H9 (cell line): Measurements from ENCODE around the gene GALNT17. TPM values are rescaled to one million over a fixed set of nuclear protein-coding genes. Genes with fewer than 3 reads are reported as not detected.

ENCODE experiments used
- DNase-seq: peaks from one replicate; pipeline ENCODE4 v3.0.0-alpha.2; 2017
- H2AFZ ChIP-seq: one replicate; pipeline ENCODE4 v1.6.1; 2013; ENCODE audit warnings: mild to moderate bottlenecking, low read length, control low read depth, moderate library complexity
- H2AK5ac ChIP-seq: 2 replicates; pipeline ENCODE4 v1.6.1; 2013; ENCODE audit warnings: low read length, control low read depth, mixed read lengths; ENCODE audit not compliant: insufficient read length
- H2BK120ac ChIP-seq: one replicate; pipeline ENCODE4 v1.6.1; 2013; ENCODE audit warnings: low read depth, mild to moderate bottlenecking, low read length, control low read depth, inconsistent platforms; ENCODE audit not compliant: poor library complexity, severe bottlenecking
- H2BK12ac ChIP-seq: 2 replicates; pipeline ENCODE4 v1.6.1; 2013; ENCODE audit warnings: low read length, control low read depth, mixed read lengths, low read depth; ENCODE audit not compliant: insufficient read length
- H2BK15ac ChIP-seq: 2 replicates; pipeline ENCODE4 v1.6.1; 2013; ENCODE audit warnings: low read depth, low read length, control low read depth
- H2BK20ac ChIP-seq: one replicate; pipeline ENCODE4 v1.6.1; 2013; ENCODE audit warnings: low read depth, mild to moderate bottlenecking, low read length, control low read depth, inconsistent platforms; ENCODE audit not compliant: poor library complexity, severe bottlenecking
- H2BK5ac ChIP-seq: 2 replicates; pipeline ENCODE4 v1.6.1; 2013; ENCODE audit warnings: low read length, control low read depth, mixed read lengths; ENCODE audit not compliant: insufficient read length
- H3K14ac ChIP-seq: 2 replicates; pipeline ENCODE4 v1.6.1; 2013; ENCODE audit warnings: low read length, control low read depth; ENCODE audit not compliant: insufficient read depth
- H3K18ac ChIP-seq: 2 replicates; pipeline ENCODE4 v1.6.1; 2013; ENCODE audit warnings: low read depth, mild to moderate bottlenecking, mixed read lengths, low read length, control low read depth; ENCODE audit not compliant: insufficient read length
- H3K23ac ChIP-seq: 2 replicates; pipeline ENCODE4 v1.6.1; 2013; ENCODE audit warnings: low read length, control low read depth, mixed read lengths, low read depth; ENCODE audit not compliant: insufficient read length
- H3K23me2 ChIP-seq: 2 replicates; pipeline ENCODE4 v1.6.1; 2013; ENCODE audit warnings: low read depth, mild to moderate bottlenecking, mixed read lengths, low read length, control low read depth; ENCODE audit not compliant: insufficient read length, poor library complexity, severe bottlenecking
- H3K27ac ChIP-seq: 2 replicates; pipeline ENCODE4 v1.5.1; 2013; ENCODE audit warnings: low read length, control low read depth, mixed read lengths, low read depth; ENCODE audit not compliant: insufficient read length
- H3K27me3 ChIP-seq: 2 replicates; pipeline ENCODE4 v1.6.1; 2013; ENCODE audit warnings: low read length, control low read depth, inconsistent platforms; ENCODE audit not compliant: insufficient read depth
- H3K4ac ChIP-seq: 2 replicates; pipeline ENCODE4 v1.6.1; 2013; ENCODE audit warnings: low read depth, mild to moderate bottlenecking, control low read depth, inconsistent platforms, low read length, moderate library complexity
- H3K4me1 ChIP-seq: 2 replicates; pipeline ENCODE4 v1.6.1; 2013; ENCODE audit warnings: low read length, control low read depth, inconsistent platforms; ENCODE audit not compliant: insufficient read depth
- H3K4me2 ChIP-seq: 2 replicates; pipeline ENCODE4 v1.6.1; 2013; ENCODE audit warnings: low read length, control low read depth, mixed read lengths; ENCODE audit not compliant: insufficient read length, insufficient read depth
- H3K56ac ChIP-seq: 2 replicates; pipeline ENCODE4 v1.6.1; 2013; ENCODE audit warnings: low read depth, mild to moderate bottlenecking, mixed read lengths, low read length, control low read depth; ENCODE audit not compliant: insufficient read length
- H3K79me1 ChIP-seq: 2 replicates; pipeline ENCODE4 v1.6.1; 2013; ENCODE audit warnings: low read depth, mild to moderate bottlenecking, moderate library complexity, low read length, control low read depth, inconsistent platforms; ENCODE audit not compliant: insufficient read depth, poor library complexity, severe bottlenecking
- H3K79me2 ChIP-seq: 2 replicates; pipeline ENCODE4 v1.6.1; 2013; ENCODE audit warnings: low read length, control low read depth, inconsistent platforms; ENCODE audit not compliant: insufficient read depth
- H3K9ac ChIP-seq: 2 replicates; pipeline ENCODE4 v1.6.1; 2013; ENCODE audit warnings: low read length, control low read depth, mixed read lengths; ENCODE audit not compliant: insufficient read length; ENCODE audit errors: extremely low read depth
- H3K9me3 ChIP-seq: one replicate; pipeline ENCODE4 v1.6.1; 2013; ENCODE audit warnings: low read depth, low read length, inconsistent platforms; ENCODE audit not compliant: control insufficient read depth
- H3T11ph ChIP-seq: one replicate; pipeline ENCODE4 v1.6.1; 2013; ENCODE audit warnings: mild to moderate bottlenecking, low read length, control low read depth, inconsistent platforms
- H4K20me1 ChIP-seq: one replicate; pipeline ENCODE4 v1.6.1; 2013; ENCODE audit not compliant: control insufficient read depth, insufficient read length, insufficient read depth
- H4K5ac ChIP-seq: 2 replicates; pipeline ENCODE4 v1.6.1; 2013; ENCODE audit warnings: low read depth, mild to moderate bottlenecking, mixed read lengths, low read length, control low read depth; ENCODE audit not compliant: insufficient read length
- H4K8ac ChIP-seq: replicated peaks from 2 replicates; pipeline ENCODE4 v1.6.1; 2013; ENCODE audit warnings: low read length, control low read depth, mixed read lengths, low read depth; ENCODE audit not compliant: insufficient read length
- H4K91ac ChIP-seq: 2 replicates; pipeline ENCODE4 v1.6.1; 2013; ENCODE audit warnings: low read depth, mild to moderate bottlenecking, moderate library complexity, mixed read lengths, low read length, control low read depth; ENCODE audit not compliant: insufficient read length
- H3K27ac Mint-ChIP-seq, 3 experiments: 2 replicates in 2 of 3; 3 replicates in 1 of 3; pipeline ENCODE4 v1.8.0; 2020 to 2021; ENCODE audit warnings: mixed read lengths in 3 of 3, mild to moderate bottlenecking in 1 of 3, moderate library complexity in 1 of 3
- H3K27me3 Mint-ChIP-seq: 2 replicates; pipeline ENCODE4 v1.8.0; 2021; ENCODE audit warnings: low read depth, mild to moderate bottlenecking, moderate library complexity, mixed read lengths
- H3K36me3 Mint-ChIP-seq, 3 experiments: 2 replicates in 2 of 3; 3 replicates in 1 of 3; pipeline ENCODE4 v1.8.0; 2020 to 2021; ENCODE audit warnings: low read depth in 3 of 3, mixed read lengths in 3 of 3; ENCODE audit not compliant: insufficient read depth in 1 of 3
- H3K4me1 Mint-ChIP-seq, 2 experiments: 2 replicates each; pipeline ENCODE4 v1.8.0; 2020; ENCODE audit warnings: mixed read lengths in 2 of 2
- H3K4me3 Mint-ChIP-seq, 2 experiments: 2 replicates in 1 of 2; 3 replicates in 1 of 2; pipeline ENCODE4 v1.8.0; 2020 to 2021; ENCODE audit warnings: mild to moderate bottlenecking in 2 of 2, mixed read lengths in 2 of 2, moderate library complexity in 1 of 2
- H3K9me3 Mint-ChIP-seq, 2 experiments: 2 replicates in 1 of 2; 3 replicates in 1 of 2; pipeline ENCODE4 v1.8.0; 2020; ENCODE audit warnings: mild to moderate bottlenecking in 2 of 2, mixed read lengths in 2 of 2, moderate library complexity in 1 of 2
- CTCF ChIP-seq: fragments of 200-600 bp; sonication (generic); conservative IDR thresholded peaks from 3 replicates; pipeline ENCODE4 v1.8.0; 2021; ENCODE audit warnings: antibody characterized with exemption, mild to moderate bottlenecking
- WGBS: extraction: QIAGEN DNeasy Blood & Tissue Kit; methylation state at CpG from one replicate; pipeline ENCODE4 v1.1.7; 2013; ENCODE audit warnings: missing lambda C conversion rate, low lambda C conversion rate, mixed read lengths; ENCODE audit not compliant: insufficient read length; ENCODE audit errors: extremely low coverage; 5-methylcytosine and 5-hydroxymethylcytosine counted together
- total RNA-seq: library from RNA; stranded (reverse); gene quantifications from 2 replicates; pipeline ENCODE4 v1.2.1, GENCODE V29; 2021

GALNT17 gene
- total RNA-seq, 1 experiment from 2014 or later: 43.2 TPM

- Histone ChIP-seq H2AK5ac (no peak overlapping the region), H3K9ac (no peak overlapping the region), H2BK5ac (no peak overlapping the region), H3T11ph (no peak overlapping the region), H3K4me1 (no peaks in the 10 kb centered on the region), H3K23me2 (no peaks in the 10 kb centered on the region), H4K91ac (no peak overlapping the region), H3K56ac (no peak overlapping the region), H3K14ac (no peak overlapping the region), H4K5ac (no peak overlapping the region), H3K18ac (no peak overlapping the region), H3K23ac (no peak overlapping the region), H3K9me3 (peaks cover 8% of the 10 kb centered on the region), H3K79me1 (no peaks in the 10 kb centered on the region), H4K20me1 (no peaks in the 10 kb centered on the region), H3K4ac (no peak overlapping the region), H2AFZ (no peak overlapping the region), H3K79me2 (no peaks in the 10 kb centered on the region; the same call in 1 of the 2 replicates), H3K27ac (no peak overlapping the region), H4K8ac (no peak overlapping the region), H3K4me2 (no peak overlapping the region), H2BK12ac (no peak overlapping the region), H3K27me3 (no peaks in the 10 kb centered on the region), H2BK15ac (no peak overlapping the region), H2BK20ac (no peak overlapping the region), H2BK120ac (no peak overlapping the region)
- Mint-ChIP-seq H3K9me3 (peaks cover 19 to 43% of the 10 kb centered on the region in 2 experiments), H3K27ac (no peak overlapping the region), H3K36me3 (peaks cover 31 to 55% (median 54%) of the 10 kb centered on the region in 3 experiments), H3K4me1 (peaks cover 0 to 2% of the 10 kb centered on the region in 2 experiments; a peak in 2 of 4 replicates), H3K4me3 (no peak overlapping the region), H3K27me3 (no peaks in the 10 kb centered on the region)
- no peak for DNase-seq
- TF ChIP-seq CTCF: no peak
- WGBS: no CpG with 5 or more reads among the region's 3 CpGs
These were observed 245.1 kb downstream of the GALNT17 start for GRCh38 chr7:71377062-71377461.
